ENCODE measurements around the gene FAM240A. TPM values are rescaled to one million over a fixed set of nuclear protein-coding genes. Genes with fewer than 3 reads are reported as not detected.

The FAM240A gene
- total RNA-seq = under 1 TPM in 1 of 4 donors, not detected in 3; 0.22 TPM

- 30 to 39% methylated on average over 9 of the region's 9 CpGs for WGBS, 2 donors
- no peak within 1 kb of the TSS for H3K4me3 ChIP-seq
- H3K27ac ChIP-seq = peak within 1 kb of the TSS in 2 of 4 donors; percentile 17 to 68
- no peaks in the 10 kb centered on the region for H3K27me3 ChIP-seq
- peaks cover 0 to 11% (median 0%) of the 10 kb centered on the region in 4 donors for H3K4me1 ChIP-seq
- H3K9me3 ChIP-seq = no peaks in the 10 kb centered on the region
- peak in 1 of 2 donors; percentile 52 for DNase-seq (ENCODE audit: low spot score in 2 of 2)
- no peaks in the 10 kb centered on the region for H3K36me3 ChIP-seq
- TF ChIP-seq EP300 (IDR thresholded peaks at IDR 0.05) (peak in 1 of 2 donors; percentile 65), CTCF (IDR thresholded peaks at IDR 0.05) (no peak)
Observed at GRCh38 chr3:46612324-46612723, at the start of gene FAM240A. Gene FAM240A, plus strand, starts transcription at chr3:46612525. Its CDS starts 159 bp downstream, at chr3:46612684.

- H3K4me3 ChIP-seq = no peak overlapping the region
Observed at GRCh38 chr3:46564190-46565021, 47.9 kb upstream of the FAM240A start.

GRCh38 chr3:46565077-46565476 is 47.2 kb upstream of the FAM240A start:
- WGBS, 2 donors = 63 to 82% methylated on average over 4 of the region's 4 CpGs
- TF ChIP-seq EP300 (IDR thresholded peaks at IDR 0.05) (no peak), CTCF (IDR thresholded peaks at IDR 0.05) (no peak), POLR2A (IDR thresholded peaks at IDR 0.05) (no peak)
- Histone ChIP-seq H3K9me3 (peaks cover 0 to 8% (median 3%) of the 10 kb centered on the region in 4 donors), H3K36me3 (no peaks in the 10 kb centered on the region), H3K4me1 (peaks cover 0 to 16% (median 9%) of the 10 kb centered on the region in 4 donors), H3K27ac (no peak overlapping the region), H3K27me3 (peaks cover 0 to 27% of the 10 kb centered on the region in 2 donors), H3K4me3 (no peak overlapping the region)
- no peak for DNase-seq (ENCODE audit: low spot score in 2 of 2)

More at GRCh38 chr3:46564190-46565021, 47.9 kb upstream of the FAM240A start:
- Histone ChIP-seq H3K4me1 (peaks cover 0 to 16% (median 9%) of the 10 kb centered on the region in 4 donors), H3K9me3 (peaks cover 0 to 4% (median under 1%) of the 10 kb centered on the region in 4 donors), H3K36me3 (no peaks in the 10 kb centered on the region), H3K27me3 (peaks cover 0 to 27% of the 10 kb centered on the region in 2 donors), H3K27ac (no peak overlapping the region)
- DNase-seq (ENCODE audit: low spot score in 2 of 2) = no peak
- 76 to 82% methylated on average over 5 of the region's 5 CpGs for WGBS, 2 donors
- TF ChIP-seq POLR2A (IDR thresholded peaks at IDR 0.05) = no peak
- no peak for TF ChIP-seq EP300 (IDR thresholded peaks at IDR 0.05)
- TF ChIP-seq CTCF (IDR thresholded peaks at IDR 0.05) = no peak

GRCh38 chr3:46565607-46566039 is 46.7 kb upstream of the FAM240A start:
- peak overlapping the region in 1 of 4 donors; percentile 45 for H3K27ac ChIP-seq
- H3K27me3 ChIP-seq = peaks cover 0 to 27% of the 10 kb centered on the region in 2 donors
- 8 to 10% methylated on average over 12 to 21 of the region's 21 CpGs for WGBS, 2 donors
- H3K4me3 ChIP-seq = peak overlapping the region; percentile 25 to 55 (median 48)
- DNase-seq (ENCODE audit: low spot score in 2 of 2) = no peak
- no peaks in the 10 kb centered on the region for H3K36me3 ChIP-seq
- peaks cover 0 to 8% (median 3%) of the 10 kb centered on the region in 4 donors for H3K9me3 ChIP-seq
- peaks cover 0 to 16% (median 9%) of the 10 kb centered on the region in 4 donors for H3K4me1 ChIP-seq
- no peak for TF ChIP-seq EP300 (IDR thresholded peaks at IDR 0.05)
- no peak for TF ChIP-seq POLR2A (IDR thresholded peaks at IDR 0.05)
- no peak for TF ChIP-seq CTCF (IDR thresholded peaks at IDR 0.05)

All from tibial nerve (tissue), 4 donors.